K562 (cell line): Measurements from ENCODE around the gene SCARF1. TPM values are rescaled to one million over a fixed set of nuclear protein-coding genes. Genes with fewer than 3 reads are reported as not detected.
A peak's percentile ranks its signal among the peaks of the same experiment; 100 is the strongest.

Experiments
- CUX1 ChIP-seq: fragments of 200-800 bp; sonication (Bioruptor generic); IDR thresholded peaks from 2 replicates; pipeline ENCODE4 v1.6.1; 2016; ENCODE audit warnings: missing genetic modification characterization, missing compliant biosample characterization
- DPF2 ChIP-seq: fragments of 450-650 bp; IDR thresholded peaks from 2 replicates; pipeline ENCODE4 v1.6.1; 2016
- ELF2 ChIP-seq: fragments of 250-450 bp; sonication (Bioruptor Pico); IDR thresholded peaks from 2 replicates; pipeline ENCODE4 v1.5.0; 2021; ENCODE audit warnings: mild to moderate bottlenecking
- FOXP1 ChIP-seq: sonication (generic); formaldehyde crosslinking; IDR thresholded peaks from 2 replicates; pipeline ENCODE4 v1.8.0; 2022; ENCODE audit warnings: mild to moderate bottlenecking, missing genetic modification reagents
- JUN ChIP-seq, 2 experiments: sonication (generic) in 1 of 2; formaldehyde crosslinking in 1 of 2; IDR thresholded peaks; 2 replicates each; pipeline versions ENCODE4 v1.6.1 to v1.8.0; 2012 to 2022; ENCODE audit warnings: borderline replicate concordance in 2 of 2, mild to moderate bottlenecking in 2 of 2, improper control_type of control experiment in 1 of 2, low read depth in 1 of 2, low read length in 1 of 2, missing genetic modification reagents in 1 of 2
- KDM5B ChIP-seq: fragments of 200-600 bp; sonication (generic); IDR thresholded peaks from 2 replicates; pipeline ENCODE4 v1.6.1; 2012; ENCODE audit warnings: low read depth, mild to moderate bottlenecking, moderate library complexity, low read length, control low read depth, inconsistent platforms; ENCODE audit not compliant: insufficient replicate concordance
- L3MBTL2 ChIP-seq: fragments of 450-650 bp; IDR thresholded peaks from 2 replicates; pipeline ENCODE4 v1.6.1; 2016; ENCODE audit warnings: mild to moderate bottlenecking, moderate library complexity
- LCOR ChIP-seq: sonication (generic); formaldehyde crosslinking; IDR thresholded peaks from 2 replicates; pipeline ENCODE4 v1.8.0; 2022; ENCODE audit warnings: mild to moderate bottlenecking, missing genetic modification reagents
- MEF2A ChIP-seq: IDR thresholded peaks from 2 replicates; pipeline ENCODE4 v1.6.1; 2011; ENCODE audit warnings: low read depth, mild to moderate bottlenecking, low read length, moderate library complexity; ENCODE audit not compliant: control insufficient read depth
- MEF2D ChIP-seq: conservative IDR thresholded peaks from 2 replicates; pipeline ENCODE4 v1.6.1; 2016; ENCODE audit warnings: low read depth, missing genetic modification characterization, missing compliant biosample characterization
- MYC ChIP-seq, 2 experiments: fragments of 250-450 bp in 1 of 2; sonication (Bioruptor Pico) in 1 of 2; IDR thresholded peaks; 2 replicates each; pipeline versions ENCODE4 v1.5.1 to v1.6.1; 2012 to 2021; ENCODE audit warnings: low read depth in 2 of 2, borderline replicate concordance in 1 of 2, improper control_type of control experiment in 1 of 2, low read length in 1 of 2, mild to moderate bottlenecking in 1 of 2, moderate library complexity in 1 of 2
- PTRF ChIP-seq: fragments of 450-650 bp; IDR thresholded peaks from 2 replicates; pipeline ENCODE4 v1.6.1; 2016; ENCODE audit warnings: mild to moderate bottlenecking, missing genetic modification characterization, missing compliant biosample characterization
- SFPQ ChIP-seq: fragments of 200-400 bp; formaldehyde crosslinking; IDR thresholded peaks from 2 replicates; pipeline ENCODE4 v1.6.1; 2017; ENCODE audit warnings: mild to moderate bottlenecking, low read depth, low read length, moderate library complexity
- TEAD4 ChIP-seq, 2 experiments: sonication (generic) in 1 of 2; formaldehyde crosslinking in 1 of 2; IDR thresholded peaks; 2 replicates each; pipeline versions ENCODE4 v1.6.1 to v1.8.0; 2012 to 2022; ENCODE audit warnings: borderline replicate concordance in 1 of 2, inconsistent platforms in 1 of 2, low read length in 1 of 2, mild to moderate bottlenecking in 1 of 2, missing genetic modification reagents in 1 of 2
- USF1 ChIP-seq: sonication (generic); formaldehyde crosslinking; IDR thresholded peaks from 2 replicates; pipeline ENCODE4 v1.9.0; 2022; ENCODE audit warnings: mild to moderate bottlenecking, missing genetic modification reagents
- ZNF354B ChIP-seq: fragments of 250-450 bp; sonication (Bioruptor Pico); IDR thresholded peaks from 2 replicates; pipeline ENCODE4 v1.4.0; 2020
- ZNF76 ChIP-seq: fragments of 250-450 bp; sonication (Bioruptor Pico); IDR thresholded peaks from 2 replicates; pipeline ENCODE4 v1.4.0; 2020; ENCODE audit warnings: mild to moderate bottlenecking, moderate library complexity, borderline replicate concordance
- polyA plus RNA-seq, 8 experiments: library from polyadenylated mRNA; depleted of rRNA in 4 of 8; stranded (reverse) in 5 of 8; unstranded in 3 of 8; fragments of >200 nt; fragmentation: Nextera tagmentation in 2 of 8; fragmentation: Illumina TruSeq in 1 of 8; extraction: Ambion mirVana in 2 of 8; extraction: Trizol in 1 of 8; gene quantifications; 2 replicates each; pipeline versions ENCODE4 v1.2.1 to v1.2.3, GENCODE V29; 2011 to 2014; ENCODE audit warnings: inconsistent platforms in 1 of 8, missing spikeins in 1 of 8
- total RNA-seq, 7 experiments: library from RNA; depleted of rRNA in 6 of 7; stranded (reverse); fragments of >200 nt in 6 of 7; fragmentation: Illumina TruSeq in 2 of 7; extraction: Trizol in 2 of 7; gene quantifications; 2 replicates each; pipeline versions ENCODE4 v1.2.1 to v1.2.3, GENCODE V29; 2011 to 2021; ENCODE audit warnings: low replicate concordance in 1 of 7

The SCARF1 gene
- total and polyA plus RNA-seq, 9 of the 15 experiments (the other 6 are each of a cell fraction or from before 2014, with no cell fraction given) = 0.04 to 2.1 (median 0.63) TPM

- TF ChIP-seq SFPQ (no peak), FOXP1 (CRISPR knock-in tag) (0 out of 2 replicates have a peak, but pooled peaks have one; percentile 19), CUX1 (CRISPR knock-in tag) (no peak), MEF2D (tag) (peak; percentile 30; the same call in 1 of the 2 replicates), JUN (IDR thresholded peaks at IDR 0.05; ENCODE audit: borderline replicate concordance, low read depth, low read length) (no peak; the same call in 1 of the 2 replicates), JUN (CRISPR knock-in tag; IDR thresholded peaks at IDR 0.05; ENCODE audit: borderline replicate concordance) (no peak), ELF2 (CRISPR knock-in tag) (no peak), DPF2 (peak; percentile 87), TEAD4 (IDR thresholded peaks at IDR 0.05; ENCODE audit: low read length) (peak; percentile 71), TEAD4 (CRISPR knock-in tag; IDR thresholded peaks at IDR 0.05; ENCODE audit: borderline replicate concordance) (no peak), KDM5B (peak; percentile 47), ZNF354B (no peak), PTRF (no peak), LCOR (peak; percentile 78; the same call in 1 of the 2 replicates), MYC (IDR thresholded peaks at IDR 0.05; ENCODE audit: low read depth, low read length) (peak; percentile 41; the same call in 1 of the 2 replicates), MYC (CRISPR knock-in tag; IDR thresholded peaks at IDR 0.05; ENCODE audit: borderline replicate concordance, low read depth) (no peak), L3MBTL2 (no peak; the same call in 1 of the 2 replicates), ZNF76 (CRISPR knock-in tag) (no peak), MEF2A (no peak), USF1 (CRISPR knock-in tag) (peak; percentile 55)
These were observed 4.4 kb upstream of the SCARF1 start, which contains the start of gene RILP (continued) for GRCh38 chr17:1649844-1650501.
